Peyer's patch (tissue), 4 donors: ENCODE data around the gene PLEKHB1.

ENCODE experiments used
- POLR2A ChIP-seq, 2 donors: fragments of 450-650 bp; IDR thresholded peaks; one replicate each; pipeline ENCODE4 v1.5.1; 2017; ENCODE audit warnings: antibody characterized with exemption in 2 of 2, mild to moderate bottlenecking in 2 of 2, moderate library complexity in 2 of 2
- TF ChIP-seq, protein P1 (sequence below), 6 experiments: fragments of 450-650 bp in 4 of 6; fragments of 200-600 bp in 2 of 6; sonication (generic) in 1 of 6; IDR thresholded peaks; one replicate each; pipeline ENCODE4 v1.5.1; 2017 to 2019; ENCODE audit warnings: antibody characterized with exemption in 6 of 6, mild to moderate bottlenecking in 3 of 6, moderate library complexity in 1 of 6

DNA sequence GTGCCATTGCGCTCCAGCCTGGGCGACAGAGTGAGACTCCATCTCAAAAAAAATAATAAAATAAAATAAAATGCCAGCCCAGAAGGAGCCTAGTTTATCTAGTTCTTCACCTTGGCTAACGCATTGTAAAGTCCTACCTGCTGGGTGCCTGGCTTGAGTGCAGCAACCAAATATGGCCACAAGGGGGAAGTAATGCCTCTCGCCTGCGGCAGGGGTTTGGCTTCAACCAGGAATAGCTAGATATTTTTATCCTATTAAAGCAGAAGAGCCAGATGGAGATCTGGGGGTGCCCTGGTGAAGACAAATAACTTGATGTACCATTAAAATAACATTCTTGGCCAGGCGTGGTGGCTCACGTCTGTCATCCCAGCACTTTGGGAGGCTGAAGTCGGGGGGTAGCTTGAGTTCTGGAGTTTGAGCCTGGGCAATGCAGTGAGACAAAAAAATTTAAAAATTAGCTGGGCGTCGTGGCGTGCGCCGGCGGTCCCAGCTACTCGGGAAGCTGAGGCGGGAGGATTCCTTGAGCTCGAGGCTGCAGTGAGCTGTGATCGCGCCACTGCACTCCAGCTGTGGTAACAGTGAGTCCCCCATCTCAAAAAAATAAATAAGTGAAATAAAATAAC lies 20.6 kb upstream of the PLEKHB1 start:
- TF ChIP-seq, protein P1, sequence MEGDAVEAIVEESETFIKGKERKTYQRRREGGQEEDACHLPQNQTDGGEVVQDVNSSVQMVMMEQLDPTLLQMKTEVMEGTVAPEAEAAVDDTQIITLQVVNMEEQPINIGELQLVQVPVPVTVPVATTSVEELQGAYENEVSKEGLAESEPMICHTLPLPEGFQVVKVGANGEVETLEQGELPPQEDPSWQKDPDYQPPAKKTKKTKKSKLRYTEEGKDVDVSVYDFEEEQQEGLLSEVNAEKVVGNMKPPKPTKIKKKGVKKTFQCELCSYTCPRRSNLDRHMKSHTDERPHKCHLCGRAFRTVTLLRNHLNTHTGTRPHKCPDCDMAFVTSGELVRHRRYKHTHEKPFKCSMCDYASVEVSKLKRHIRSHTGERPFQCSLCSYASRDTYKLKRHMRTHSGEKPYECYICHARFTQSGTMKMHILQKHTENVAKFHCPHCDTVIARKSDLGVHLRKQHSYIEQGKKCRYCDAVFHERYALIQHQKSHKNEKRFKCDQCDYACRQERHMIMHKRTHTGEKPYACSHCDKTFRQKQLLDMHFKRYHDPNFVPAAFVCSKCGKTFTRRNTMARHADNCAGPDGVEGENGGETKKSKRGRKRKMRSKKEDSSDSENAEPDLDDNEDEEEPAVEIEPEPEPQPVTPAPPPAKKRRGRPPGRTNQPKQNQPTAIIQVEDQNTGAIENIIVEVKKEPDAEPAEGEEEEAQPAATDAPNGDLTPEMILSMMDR (IDR thresholded peaks at IDR 0.05) = peak; percentile 34 to 94 (median 82)
- no peak for TF ChIP-seq POLR2A (IDR thresholded peaks at IDR 0.05)
